ENCODE measurements around the gene OR9A4. TPM values are rescaled to one million over a fixed set of nuclear protein-coding genes. Genes with fewer than 3 reads are reported as not detected.

The OR9A4 gene
- total and polyA plus RNA-seq, 2 experiments from 2014 or later = not detected

DNA sequence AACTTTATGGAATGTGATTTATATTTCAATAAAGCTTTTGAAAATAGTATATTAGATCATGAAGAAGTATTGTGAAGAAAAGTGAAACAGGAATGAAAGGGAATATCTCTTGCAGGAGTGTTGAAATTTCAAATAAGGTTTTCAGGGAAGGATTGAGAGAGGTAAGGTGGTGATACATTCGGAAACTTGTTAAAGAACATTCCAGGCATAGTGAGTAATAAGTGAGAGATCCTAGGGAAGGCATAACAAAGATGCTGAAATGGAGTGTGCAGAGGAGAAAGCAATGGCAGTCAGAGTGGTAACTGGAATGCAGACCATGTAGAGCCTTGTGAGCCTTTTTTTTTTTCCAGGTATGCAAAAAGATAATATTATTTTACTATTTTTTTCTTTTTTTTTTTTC is 4.1 kb downstream of the OR9A4 start (continued):
- TF ChIP-seq, protein P1, sequence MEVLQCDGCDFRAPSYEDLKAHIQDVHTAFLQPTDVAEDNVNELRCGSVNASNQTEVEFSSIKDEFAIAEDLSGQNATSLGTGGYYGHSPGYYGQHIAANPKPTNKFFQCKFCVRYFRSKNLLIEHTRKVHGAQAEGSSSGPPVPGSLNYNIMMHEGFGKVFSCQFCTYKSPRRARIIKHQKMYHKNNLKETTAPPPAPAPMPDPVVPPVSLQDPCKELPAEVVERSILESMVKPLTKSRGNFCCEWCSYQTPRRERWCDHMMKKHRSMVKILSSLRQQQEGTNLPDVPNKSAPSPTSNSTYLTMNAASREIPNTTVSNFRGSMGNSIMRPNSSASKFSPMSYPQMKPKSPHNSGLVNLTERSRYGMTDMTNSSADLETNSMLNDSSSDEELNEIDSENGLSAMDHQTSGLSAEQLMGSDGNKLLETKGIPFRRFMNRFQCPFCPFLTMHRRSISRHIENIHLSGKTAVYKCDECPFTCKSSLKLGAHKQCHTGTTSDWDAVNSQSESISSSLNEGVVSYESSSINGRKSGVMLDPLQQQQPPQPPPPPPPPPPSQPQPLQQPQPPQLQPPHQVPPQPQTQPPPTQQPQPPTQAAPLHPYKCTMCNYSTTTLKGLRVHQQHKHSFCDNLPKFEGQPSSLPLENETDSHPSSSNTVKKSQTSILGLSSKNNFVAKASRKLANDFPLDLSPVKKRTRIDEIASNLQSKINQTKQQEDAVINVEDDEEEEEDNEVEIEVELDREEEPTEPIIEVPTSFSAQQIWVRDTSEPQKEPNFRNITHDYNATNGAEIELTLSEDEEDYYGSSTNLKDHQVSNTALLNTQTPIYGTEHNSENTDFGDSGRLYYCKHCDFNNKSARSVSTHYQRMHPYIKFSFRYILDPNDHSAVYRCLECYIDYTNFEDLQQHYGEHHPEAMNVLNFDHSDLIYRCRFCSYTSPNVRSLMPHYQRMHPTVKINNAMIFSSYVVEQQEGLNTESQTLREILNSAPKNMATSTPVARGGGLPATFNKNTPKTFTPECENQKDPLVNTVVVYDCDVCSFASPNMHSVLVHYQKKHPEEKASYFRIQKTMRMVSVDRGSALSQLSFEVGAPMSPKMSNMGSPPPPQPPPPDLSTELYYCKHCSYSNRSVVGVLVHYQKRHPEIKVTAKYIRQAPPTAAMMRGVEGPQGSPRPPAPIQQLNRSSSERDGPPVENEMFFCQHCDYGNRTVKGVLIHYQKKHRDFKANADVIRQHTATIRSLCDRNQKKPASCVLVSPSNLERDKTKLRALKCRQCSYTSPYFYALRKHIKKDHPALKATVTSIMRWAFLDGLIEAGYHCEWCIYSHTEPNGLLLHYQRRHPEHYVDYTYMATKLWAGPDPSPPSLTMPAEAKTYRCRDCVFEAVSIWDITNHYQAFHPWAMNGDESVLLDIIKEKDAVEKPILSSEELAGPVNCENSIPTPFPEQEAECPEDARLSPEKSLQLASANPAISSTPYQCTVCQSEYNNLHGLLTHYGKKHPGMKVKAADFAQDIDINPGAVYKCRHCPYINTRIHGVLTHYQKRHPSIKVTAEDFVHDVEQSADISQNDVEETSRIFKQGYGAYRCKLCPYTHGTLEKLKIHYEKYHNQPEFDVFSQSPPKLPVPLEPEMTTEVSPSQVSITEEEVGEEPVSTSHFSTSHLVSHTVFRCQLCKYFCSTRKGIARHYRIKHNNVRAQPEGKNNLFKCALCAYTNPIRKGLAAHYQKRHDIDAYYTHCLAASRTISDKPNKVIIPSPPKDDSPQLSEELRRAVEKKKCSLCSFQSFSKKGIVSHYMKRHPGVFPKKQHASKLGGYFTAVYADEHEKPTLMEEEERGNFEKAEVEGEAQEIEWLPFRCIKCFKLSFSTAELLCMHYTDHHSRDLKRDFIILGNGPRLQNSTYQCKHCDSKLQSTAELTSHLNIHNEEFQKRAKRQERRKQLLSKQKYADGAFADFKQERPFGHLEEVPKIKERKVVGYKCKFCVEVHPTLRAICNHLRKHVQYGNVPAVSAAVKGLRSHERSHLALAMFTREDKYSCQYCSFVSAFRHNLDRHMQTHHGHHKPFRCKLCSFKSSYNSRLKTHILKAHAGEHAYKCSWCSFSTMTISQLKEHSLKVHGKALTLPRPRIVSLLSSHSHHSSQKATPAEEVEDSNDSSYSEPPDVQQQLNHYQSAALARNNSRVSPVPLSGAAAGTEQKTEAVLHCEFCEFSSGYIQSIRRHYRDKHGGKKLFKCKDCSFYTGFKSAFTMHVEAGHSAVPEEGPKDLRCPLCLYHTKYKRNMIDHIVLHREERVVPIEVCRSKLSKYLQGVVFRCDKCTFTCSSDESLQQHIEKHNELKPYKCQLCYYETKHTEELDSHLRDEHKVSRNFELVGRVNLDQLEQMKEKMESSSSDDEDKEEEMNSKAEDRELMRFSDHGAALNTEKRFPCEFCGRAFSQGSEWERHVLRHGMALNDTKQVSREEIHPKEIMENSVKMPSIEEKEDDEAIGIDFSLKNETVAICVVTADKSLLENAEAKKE (CRISPR knock-in tag; IDR thresholded peaks at IDR 0.05) = no peak
- TF ChIP-seq POLR2AphosphoS5 (IDR thresholded peaks at IDR 0.05; ENCODE audit: low read depth) (no peak), JUNB (IDR thresholded peaks at IDR 0.05; ENCODE audit: unreplicated experiment) (no peak), EZH2 (IDR thresholded peaks at IDR 0.05; ENCODE audit: low read depth, unreplicated experiment) (no peak), ZNF331 (CRISPR knock-in tag; IDR thresholded peaks at IDR 0.05; ENCODE audit: low read depth) (no peak), EZH2phosphoT487 (IDR thresholded peaks at IDR 0.05; ENCODE audit: unreplicated experiment) (no peak), ZNF114 (CRISPR knock-in tag; IDR thresholded peaks at IDR 0.05) (no peak)
- TF ChIP-seq, protein P2, sequence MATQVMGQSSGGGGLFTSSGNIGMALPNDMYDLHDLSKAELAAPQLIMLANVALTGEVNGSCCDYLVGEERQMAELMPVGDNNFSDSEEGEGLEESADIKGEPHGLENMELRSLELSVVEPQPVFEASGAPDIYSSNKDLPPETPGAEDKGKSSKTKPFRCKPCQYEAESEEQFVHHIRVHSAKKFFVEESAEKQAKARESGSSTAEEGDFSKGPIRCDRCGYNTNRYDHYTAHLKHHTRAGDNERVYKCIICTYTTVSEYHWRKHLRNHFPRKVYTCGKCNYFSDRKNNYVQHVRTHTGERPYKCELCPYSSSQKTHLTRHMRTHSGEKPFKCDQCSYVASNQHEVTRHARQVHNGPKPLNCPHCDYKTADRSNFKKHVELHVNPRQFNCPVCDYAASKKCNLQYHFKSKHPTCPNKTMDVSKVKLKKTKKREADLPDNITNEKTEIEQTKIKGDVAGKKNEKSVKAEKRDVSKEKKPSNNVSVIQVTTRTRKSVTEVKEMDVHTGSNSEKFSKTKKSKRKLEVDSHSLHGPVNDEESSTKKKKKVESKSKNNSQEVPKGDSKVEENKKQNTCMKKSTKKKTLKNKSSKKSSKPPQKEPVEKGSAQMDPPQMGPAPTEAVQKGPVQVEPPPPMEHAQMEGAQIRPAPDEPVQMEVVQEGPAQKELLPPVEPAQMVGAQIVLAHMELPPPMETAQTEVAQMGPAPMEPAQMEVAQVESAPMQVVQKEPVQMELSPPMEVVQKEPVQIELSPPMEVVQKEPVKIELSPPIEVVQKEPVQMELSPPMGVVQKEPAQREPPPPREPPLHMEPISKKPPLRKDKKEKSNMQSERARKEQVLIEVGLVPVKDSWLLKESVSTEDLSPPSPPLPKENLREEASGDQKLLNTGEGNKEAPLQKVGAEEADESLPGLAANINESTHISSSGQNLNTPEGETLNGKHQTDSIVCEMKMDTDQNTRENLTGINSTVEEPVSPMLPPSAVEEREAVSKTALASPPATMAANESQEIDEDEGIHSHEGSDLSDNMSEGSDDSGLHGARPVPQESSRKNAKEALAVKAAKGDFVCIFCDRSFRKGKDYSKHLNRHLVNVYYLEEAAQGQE (IDR thresholded peaks at IDR 0.05; ENCODE audit: unreplicated experiment) = no peak
- TF ChIP-seq, protein P3, sequence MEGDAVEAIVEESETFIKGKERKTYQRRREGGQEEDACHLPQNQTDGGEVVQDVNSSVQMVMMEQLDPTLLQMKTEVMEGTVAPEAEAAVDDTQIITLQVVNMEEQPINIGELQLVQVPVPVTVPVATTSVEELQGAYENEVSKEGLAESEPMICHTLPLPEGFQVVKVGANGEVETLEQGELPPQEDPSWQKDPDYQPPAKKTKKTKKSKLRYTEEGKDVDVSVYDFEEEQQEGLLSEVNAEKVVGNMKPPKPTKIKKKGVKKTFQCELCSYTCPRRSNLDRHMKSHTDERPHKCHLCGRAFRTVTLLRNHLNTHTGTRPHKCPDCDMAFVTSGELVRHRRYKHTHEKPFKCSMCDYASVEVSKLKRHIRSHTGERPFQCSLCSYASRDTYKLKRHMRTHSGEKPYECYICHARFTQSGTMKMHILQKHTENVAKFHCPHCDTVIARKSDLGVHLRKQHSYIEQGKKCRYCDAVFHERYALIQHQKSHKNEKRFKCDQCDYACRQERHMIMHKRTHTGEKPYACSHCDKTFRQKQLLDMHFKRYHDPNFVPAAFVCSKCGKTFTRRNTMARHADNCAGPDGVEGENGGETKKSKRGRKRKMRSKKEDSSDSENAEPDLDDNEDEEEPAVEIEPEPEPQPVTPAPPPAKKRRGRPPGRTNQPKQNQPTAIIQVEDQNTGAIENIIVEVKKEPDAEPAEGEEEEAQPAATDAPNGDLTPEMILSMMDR (conservative IDR thresholded peaks at IDR 0.05; ENCODE audit: low read depth in 2 of 2) = no peak

Data from GM23338 (cell line).